WTC11 (cell line): Measurements from ENCODE around the gene RNF25. TPM values are rescaled to one million over a fixed set of nuclear protein-coding genes. Genes with fewer than 3 reads are reported as not detected.

Source experiments
- ATAC-seq: fragments of 200-7000 bp; cut with Tn5 transposase; 2 replicates; pipeline ENCODE4 v1.10.0; 2021; ENCODE audit warnings: mild to moderate bottlenecking, moderate library complexity
- CTCF ChIA-PET: fragments of 300-600 bp; sonication (Branson Sonifier 250); formaldehyde crosslinking; loops from one replicate; lab custom pipeline; 2021; ENCODE audit warnings: antibody characterized with exemption; lab: Charles Lee
- POLR2A ChIA-PET: fragments of 350-600 bp; sonication (Branson Sonifier 250); formaldehyde crosslinking; loops from one replicate; lab custom pipeline; 2021; ENCODE audit warnings: antibody characterized with exemption; lab: Charles Lee
- DNase-seq: peaks from one replicate; pipeline ENCODE4 v3.0.0; 2021; ENCODE audit warnings: low spot score
- H3K27ac Mint-ChIP-seq: 2 replicates; pipeline ENCODE4 v1.8.0; 2021; ENCODE audit warnings: mixed read lengths
- H3K27me3 Mint-ChIP-seq: 2 replicates; pipeline ENCODE4 v1.8.0; 2021; ENCODE audit warnings: low read depth, mild to moderate bottlenecking, moderate library complexity, mixed read lengths
- H3K36me3 Mint-ChIP-seq: 2 replicates; pipeline ENCODE4 v1.8.0; 2021; ENCODE audit warnings: mixed read lengths
- H3K4me1 Mint-ChIP-seq: 2 replicates; pipeline ENCODE4 v1.8.0; 2022; ENCODE audit warnings: mixed read lengths
- H3K4me3 Mint-ChIP-seq: 2 replicates; pipeline ENCODE4 v1.8.0; 2021; ENCODE audit warnings: mild to moderate bottlenecking, moderate library complexity, mixed read lengths
- H3K9me3 Mint-ChIP-seq: 2 replicates; pipeline ENCODE4 v1.8.0; 2021; ENCODE audit warnings: mixed read lengths
- ESRRA ChIP-seq: sonication (generic); formaldehyde crosslinking; IDR thresholded peaks from 2 replicates; pipeline ENCODE4 v1.8.1; 2022; ENCODE audit warnings: mild to moderate bottlenecking, missing genetic modification reagents, borderline replicate concordance
- ETV6 ChIP-seq: sonication (generic); formaldehyde crosslinking; IDR thresholded peaks from 2 replicates; pipeline ENCODE4 v1.8.1; 2022; ENCODE audit warnings: mild to moderate bottlenecking, missing genetic modification reagents
- GABPB1 ChIP-seq: sonication (generic); formaldehyde crosslinking; IDR thresholded peaks from 2 replicates; pipeline ENCODE4 v1.8.1; 2023; ENCODE audit warnings: mild to moderate bottlenecking, missing genetic modification reagents
- NFE2L1 ChIP-seq: sonication (generic); formaldehyde crosslinking; IDR thresholded peaks from 2 replicates; pipeline ENCODE4 v1.8.1; 2023; ENCODE audit warnings: missing genetic modification reagents
- NFYB ChIP-seq: sonication (generic); formaldehyde crosslinking; conservative IDR thresholded peaks from 2 replicates; pipeline ENCODE4 v1.8.0; 2022; ENCODE audit warnings: low read depth, missing genetic modification reagents
- NR1H2 ChIP-seq: sonication (generic); formaldehyde crosslinking; IDR thresholded peaks from 2 replicates; pipeline ENCODE4 v1.9.0; 2021; ENCODE audit warnings: mild to moderate bottlenecking, moderate library complexity, missing genetic modification reagents
- NR2C2 ChIP-seq: sonication (generic); formaldehyde crosslinking; IDR thresholded peaks from 2 replicates; pipeline ENCODE4 v1.8.0; 2022; ENCODE audit warnings: mild to moderate bottlenecking, missing genetic modification reagents
- TP53 ChIP-seq: sonication (generic); formaldehyde crosslinking; IDR thresholded peaks from 2 replicates; pipeline ENCODE4 v1.8.1; 2023; ENCODE audit warnings: mild to moderate bottlenecking, missing genetic modification reagents
- ZNF219 ChIP-seq: sonication (generic); formaldehyde crosslinking; IDR thresholded peaks from 2 replicates; pipeline ENCODE4 v1.8.0; 2023; ENCODE audit warnings: missing genetic modification reagents, mild to moderate bottlenecking, borderline replicate concordance
- ZNF263 ChIP-seq: sonication (generic); formaldehyde crosslinking; IDR thresholded peaks from 2 replicates; pipeline ENCODE4 v1.8.1; 2022; ENCODE audit warnings: low read depth, mild to moderate bottlenecking, moderate library complexity, missing genetic modification reagents
- ZNF317 ChIP-seq: sonication (generic); formaldehyde crosslinking; IDR thresholded peaks from 2 replicates; pipeline ENCODE4 v1.8.1; 2023; ENCODE audit warnings: low read depth, mild to moderate bottlenecking, moderate library complexity, missing genetic modification reagents, borderline replicate concordance
- total RNA-seq: library from RNA; stranded (reverse); gene quantifications from 3 replicates; pipeline ENCODE4 v1.2.3, GENCODE V29; 2021
- TF ChIP-seq, protein P1 (sequence below): sonication (generic); formaldehyde crosslinking; IDR thresholded peaks from 2 replicates; pipeline ENCODE4 v1.8.0; 2023; ENCODE audit warnings: missing genetic modification reagents
- TF ChIP-seq, protein P2 (sequence below): sonication (generic); formaldehyde crosslinking; IDR thresholded peaks from 2 replicates; pipeline ENCODE4 v1.8.0; 2023; ENCODE audit warnings: missing genetic modification reagents, mild to moderate bottlenecking, borderline replicate concordance
- TF ChIP-seq, protein P3 (sequence below): sonication (generic); formaldehyde crosslinking; IDR thresholded peaks from 2 replicates; pipeline ENCODE4 v1.8.1; 2023; ENCODE audit warnings: mild to moderate bottlenecking, missing genetic modification reagents
- TF ChIP-seq, protein P4 (sequence below): sonication (generic); formaldehyde crosslinking; IDR thresholded peaks from 2 replicates; pipeline ENCODE4 v1.8.0; 2022; ENCODE audit warnings: mild to moderate bottlenecking, missing genetic modification reagents
- TF ChIP-seq, protein P5 (sequence below): sonication (generic); formaldehyde crosslinking; IDR thresholded peaks from 2 replicates; pipeline ENCODE4 v1.8.1; 2022; ENCODE audit warnings: missing genetic modification reagents, borderline replicate concordance
- TF ChIP-seq, protein P6 (sequence below): sonication (generic); formaldehyde crosslinking; IDR thresholded peaks from 2 replicates; pipeline ENCODE4 v1.8.1; 2022; ENCODE audit warnings: low read depth, mild to moderate bottlenecking, moderate library complexity, missing genetic modification reagents, borderline replicate concordance
- TF ChIP-seq, protein P7 (sequence below): sonication (generic); formaldehyde crosslinking; IDR thresholded peaks from 2 replicates; pipeline ENCODE4 v1.8.1; 2022; ENCODE audit warnings: low read depth, missing genetic modification reagents, borderline replicate concordance

Gene RNF25
- total RNA-seq, 1 experiment from 2014 or later: 23.9 TPM

DNA sequence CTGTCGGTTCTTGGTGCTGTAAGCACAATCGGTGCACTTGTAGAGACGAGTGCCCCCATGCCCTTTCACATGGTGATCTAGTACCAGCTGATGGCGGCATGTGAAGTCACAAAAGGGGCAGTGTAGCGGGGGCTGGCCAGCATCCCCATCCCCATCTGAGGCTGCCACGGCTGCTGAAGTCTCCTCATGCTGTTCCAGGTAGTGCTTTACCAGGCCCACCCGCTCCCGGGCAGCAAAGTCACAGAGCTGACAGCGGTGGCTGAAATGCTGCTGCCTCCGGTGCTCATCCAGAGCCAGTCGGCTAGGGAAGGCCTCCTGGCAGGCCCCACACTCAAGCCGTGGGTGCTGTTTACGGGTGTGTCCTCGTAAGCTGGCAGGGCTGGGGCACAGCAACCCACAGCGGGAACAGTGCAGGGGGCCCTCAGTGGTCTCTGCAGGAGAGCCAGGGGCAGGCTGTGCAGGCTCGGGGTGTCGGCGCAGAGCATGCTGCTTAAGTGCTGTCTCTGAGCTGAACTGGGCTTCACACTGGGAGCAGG is 29.6 kb downstream of the RNF25 start:
- POLR2A ChIA-PET: interaction anchor here (0.5 kb wide), 1 partner anchor 121 kb away, joined by 3 read pairs; no protein-coding TSS in a partner anchor
- no peaks in the 10 kb centered on the region for H3K4me1 Mint-ChIP-seq
- CTCF ChIA-PET: no interaction called here
- H3K36me3 Mint-ChIP-seq: peaks cover 54% of the 10 kb centered on the region
- no peak overlapping the region for H3K4me3 Mint-ChIP-seq
- no peak overlapping the region for H3K27ac Mint-ChIP-seq
- DNase-seq (no peak), ATAC-seq (no peak)
- TF ChIP-seq, protein P1, sequence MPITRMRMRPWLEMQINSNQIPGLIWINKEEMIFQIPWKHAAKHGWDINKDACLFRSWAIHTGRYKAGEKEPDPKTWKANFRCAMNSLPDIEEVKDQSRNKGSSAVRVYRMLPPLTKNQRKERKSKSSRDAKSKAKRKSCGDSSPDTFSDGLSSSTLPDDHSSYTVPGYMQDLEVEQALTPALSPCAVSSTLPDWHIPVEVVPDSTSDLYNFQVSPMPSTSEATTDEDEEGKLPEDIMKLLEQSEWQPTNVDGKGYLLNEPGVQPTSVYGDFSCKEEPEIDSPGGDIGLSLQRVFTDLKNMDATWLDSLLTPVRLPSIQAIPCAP (CRISPR knock-in tag): no peak
- no peak for TF ChIP-seq ZNF263 (CRISPR knock-in tag)
- TF ChIP-seq, protein P2, sequence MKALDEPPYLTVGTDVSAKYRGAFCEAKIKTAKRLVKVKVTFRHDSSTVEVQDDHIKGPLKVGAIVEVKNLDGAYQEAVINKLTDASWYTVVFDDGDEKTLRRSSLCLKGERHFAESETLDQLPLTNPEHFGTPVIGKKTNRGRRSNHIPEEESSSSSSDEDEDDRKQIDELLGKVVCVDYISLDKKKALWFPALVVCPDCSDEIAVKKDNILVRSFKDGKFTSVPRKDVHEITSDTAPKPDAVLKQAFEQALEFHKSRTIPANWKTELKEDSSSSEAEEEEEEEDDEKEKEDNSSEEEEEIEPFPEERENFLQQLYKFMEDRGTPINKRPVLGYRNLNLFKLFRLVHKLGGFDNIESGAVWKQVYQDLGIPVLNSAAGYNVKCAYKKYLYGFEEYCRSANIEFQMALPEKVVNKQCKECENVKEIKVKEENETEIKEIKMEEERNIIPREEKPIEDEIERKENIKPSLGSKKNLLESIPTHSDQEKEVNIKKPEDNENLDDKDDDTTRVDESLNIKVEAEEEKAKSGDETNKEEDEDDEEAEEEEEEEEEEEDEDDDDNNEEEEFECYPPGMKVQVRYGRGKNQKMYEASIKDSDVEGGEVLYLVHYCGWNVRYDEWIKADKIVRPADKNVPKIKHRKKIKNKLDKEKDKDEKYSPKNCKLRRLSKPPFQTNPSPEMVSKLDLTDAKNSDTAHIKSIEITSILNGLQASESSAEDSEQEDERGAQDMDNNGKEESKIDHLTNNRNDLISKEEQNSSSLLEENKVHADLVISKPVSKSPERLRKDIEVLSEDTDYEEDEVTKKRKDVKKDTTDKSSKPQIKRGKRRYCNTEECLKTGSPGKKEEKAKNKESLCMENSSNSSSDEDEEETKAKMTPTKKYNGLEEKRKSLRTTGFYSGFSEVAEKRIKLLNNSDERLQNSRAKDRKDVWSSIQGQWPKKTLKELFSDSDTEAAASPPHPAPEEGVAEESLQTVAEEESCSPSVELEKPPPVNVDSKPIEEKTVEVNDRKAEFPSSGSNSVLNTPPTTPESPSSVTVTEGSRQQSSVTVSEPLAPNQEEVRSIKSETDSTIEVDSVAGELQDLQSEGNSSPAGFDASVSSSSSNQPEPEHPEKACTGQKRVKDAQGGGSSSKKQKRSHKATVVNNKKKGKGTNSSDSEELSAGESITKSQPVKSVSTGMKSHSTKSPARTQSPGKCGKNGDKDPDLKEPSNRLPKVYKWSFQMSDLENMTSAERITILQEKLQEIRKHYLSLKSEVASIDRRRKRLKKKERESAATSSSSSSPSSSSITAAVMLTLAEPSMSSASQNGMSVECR (CRISPR knock-in tag): no peak
- TF ChIP-seq, protein P3, sequence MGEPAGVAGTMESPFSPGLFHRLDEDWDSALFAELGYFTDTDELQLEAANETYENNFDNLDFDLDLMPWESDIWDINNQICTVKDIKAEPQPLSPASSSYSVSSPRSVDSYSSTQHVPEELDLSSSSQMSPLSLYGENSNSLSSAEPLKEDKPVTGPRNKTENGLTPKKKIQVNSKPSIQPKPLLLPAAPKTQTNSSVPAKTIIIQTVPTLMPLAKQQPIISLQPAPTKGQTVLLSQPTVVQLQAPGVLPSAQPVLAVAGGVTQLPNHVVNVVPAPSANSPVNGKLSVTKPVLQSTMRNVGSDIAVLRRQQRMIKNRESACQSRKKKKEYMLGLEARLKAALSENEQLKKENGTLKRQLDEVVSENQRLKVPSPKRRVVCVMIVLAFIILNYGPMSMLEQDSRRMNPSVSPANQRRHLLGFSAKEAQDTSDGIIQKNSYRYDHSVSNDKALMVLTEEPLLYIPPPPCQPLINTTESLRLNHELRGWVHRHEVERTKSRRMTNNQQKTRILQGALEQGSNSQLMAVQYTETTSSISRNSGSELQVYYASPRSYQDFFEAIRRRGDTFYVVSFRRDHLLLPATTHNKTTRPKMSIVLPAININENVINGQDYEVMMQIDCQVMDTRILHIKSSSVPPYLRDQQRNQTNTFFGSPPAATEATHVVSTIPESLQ (CRISPR knock-in tag): no peak
- TF ChIP-seq, protein P4, sequence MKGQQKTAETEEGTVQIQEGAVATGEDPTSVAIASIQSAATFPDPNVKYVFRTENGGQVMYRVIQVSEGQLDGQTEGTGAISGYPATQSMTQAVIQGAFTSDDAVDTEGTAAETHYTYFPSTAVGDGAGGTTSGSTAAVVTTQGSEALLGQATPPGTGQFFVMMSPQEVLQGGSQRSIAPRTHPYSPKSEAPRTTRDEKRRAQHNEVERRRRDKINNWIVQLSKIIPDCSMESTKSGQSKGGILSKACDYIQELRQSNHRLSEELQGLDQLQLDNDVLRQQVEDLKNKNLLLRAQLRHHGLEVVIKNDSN (CRISPR knock-in tag): no peak
- no peak for TF ChIP-seq NFYB
- TF ChIP-seq, protein P5, sequence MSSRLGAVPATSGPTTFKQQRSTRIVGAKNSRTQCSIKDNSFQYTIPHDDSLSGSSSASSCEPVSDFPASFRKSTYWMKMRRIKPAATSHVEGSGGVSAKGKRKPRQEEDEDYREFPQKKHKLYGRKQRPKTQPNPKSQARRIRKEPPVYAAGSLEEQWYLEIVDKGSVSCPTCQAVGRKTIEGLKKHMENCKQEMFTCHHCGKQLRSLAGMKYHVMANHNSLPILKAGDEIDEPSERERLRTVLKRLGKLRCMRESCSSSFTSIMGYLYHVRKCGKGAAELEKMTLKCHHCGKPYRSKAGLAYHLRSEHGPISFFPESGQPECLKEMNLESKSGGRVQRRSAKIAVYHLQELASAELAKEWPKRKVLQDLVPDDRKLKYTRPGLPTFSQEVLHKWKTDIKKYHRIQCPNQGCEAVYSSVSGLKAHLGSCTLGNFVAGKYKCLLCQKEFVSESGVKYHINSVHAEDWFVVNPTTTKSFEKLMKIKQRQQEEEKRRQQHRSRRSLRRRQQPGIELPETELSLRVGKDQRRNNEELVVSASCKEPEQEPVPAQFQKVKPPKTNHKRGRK: no peak
- TF ChIP-seq ZNF317 (CRISPR knock-in tag): no peak
- H3K9me3 Mint-ChIP-seq: no peaks in the 10 kb centered on the region
- no peaks in the 10 kb centered on the region for H3K27me3 Mint-ChIP-seq

DNA sequence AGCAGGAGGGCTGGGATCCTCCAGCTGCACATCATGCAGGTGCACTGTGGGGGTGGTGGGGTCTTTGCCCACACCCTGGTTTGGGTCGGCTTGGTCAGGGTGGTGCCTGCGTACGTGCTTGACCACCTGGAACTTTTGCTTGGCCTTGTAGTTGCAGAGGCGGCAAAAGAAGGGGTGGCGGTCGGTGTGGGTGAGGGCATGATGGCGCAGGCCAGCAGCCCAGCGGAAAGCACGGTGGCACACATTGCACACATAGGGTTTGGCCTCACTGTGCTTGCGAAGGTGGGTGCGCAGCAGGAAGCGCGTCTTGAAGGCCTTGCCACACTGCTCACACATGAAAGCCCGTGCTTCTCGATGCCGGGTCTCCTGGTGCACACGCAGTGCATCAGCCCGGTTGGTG is 33.4 kb downstream of the RNF25 start:
- CTCF ChIA-PET: no interaction called here
- Mint-ChIP-seq H3K4me3 (no peak overlapping the region), H3K27ac (no peak overlapping the region), H3K36me3 (peaks cover 53% of the 10 kb centered on the region), H3K9me3 (no peaks in the 10 kb centered on the region), H3K27me3 (no peaks in the 10 kb centered on the region), H3K4me1 (no peaks in the 10 kb centered on the region)
- POLR2A ChIA-PET: no interaction called here
- DNase-seq (no peak), ATAC-seq (no peak)
- TF ChIP-seq GABPB1 (no peak), NFE2L1 (no peak), ETV6 (no peak), ESRRA (CRISPR knock-in tag) (no peak), NR2C2 (CRISPR knock-in tag) (no peak), NR1H2 (CRISPR knock-in tag) (no peak), ZNF219 (no peak), TP53 (no peak)
- TF ChIP-seq, protein P6, sequence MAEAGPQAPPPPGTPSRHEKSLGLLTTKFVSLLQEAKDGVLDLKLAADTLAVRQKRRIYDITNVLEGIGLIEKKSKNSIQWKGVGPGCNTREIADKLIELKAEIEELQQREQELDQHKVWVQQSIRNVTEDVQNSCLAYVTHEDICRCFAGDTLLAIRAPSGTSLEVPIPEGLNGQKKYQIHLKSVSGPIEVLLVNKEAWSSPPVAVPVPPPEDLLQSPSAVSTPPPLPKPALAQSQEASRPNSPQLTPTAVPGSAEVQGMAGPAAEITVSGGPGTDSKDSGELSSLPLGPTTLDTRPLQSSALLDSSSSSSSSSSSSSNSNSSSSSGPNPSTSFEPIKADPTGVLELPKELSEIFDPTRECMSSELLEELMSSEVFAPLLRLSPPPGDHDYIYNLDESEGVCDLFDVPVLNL (CRISPR knock-in tag): no peak
- TF ChIP-seq, protein P2 (CRISPR knock-in tag): no peak
- TF ChIP-seq, protein P7, sequence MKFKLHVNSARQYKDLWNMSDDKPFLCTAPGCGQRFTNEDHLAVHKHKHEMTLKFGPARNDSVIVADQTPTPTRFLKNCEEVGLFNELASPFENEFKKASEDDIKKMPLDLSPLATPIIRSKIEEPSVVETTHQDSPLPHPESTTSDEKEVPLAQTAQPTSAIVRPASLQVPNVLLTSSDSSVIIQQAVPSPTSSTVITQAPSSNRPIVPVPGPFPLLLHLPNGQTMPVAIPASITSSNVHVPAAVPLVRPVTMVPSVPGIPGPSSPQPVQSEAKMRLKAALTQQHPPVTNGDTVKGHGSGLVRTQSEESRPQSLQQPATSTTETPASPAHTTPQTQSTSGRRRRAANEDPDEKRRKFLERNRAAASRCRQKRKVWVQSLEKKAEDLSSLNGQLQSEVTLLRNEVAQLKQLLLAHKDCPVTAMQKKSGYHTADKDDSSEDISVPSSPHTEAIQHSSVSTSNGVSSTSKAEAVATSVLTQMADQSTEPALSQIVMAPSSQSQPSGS (CRISPR knock-in tag): no peak
